Gastrocnemius medialis (tissue), 4 donors: Measurements from ENCODE around the gene TFCP2. TPM values are rescaled to one million over a fixed set of nuclear protein-coding genes. Genes with fewer than 3 reads are reported as not detected.

Experiments used
- ATAC-seq, 2 donors: fragments of 150-250 bp; one replicate each; pipeline ENCODE4 v1.9.1; 2016
- DNase-seq, 2 donors: peaks; one replicate each; pipeline ENCODE4 v3.0.0-alpha.2; 2019
- H3K27ac ChIP-seq, 4 donors: fragments of 200-600 bp; sonication (generic); 1 replicate in 1 of 4; 2 replicates in 3 of 4; pipeline ENCODE4 v1.5.1; 2016 to 2018; ENCODE audit warnings: mild to moderate bottlenecking in 2 of 4, moderate library complexity in 1 of 4
- H3K27me3 ChIP-seq, 3 donors: fragments of 200-600 bp; sonication (generic) in 2 of 3; 1 replicate in 1 of 3; 2 replicates in 2 of 3; pipeline versions ENCODE4 v1.5.1 to v1.6.0; 2016 to 2019; ENCODE audit warnings: mild to moderate bottlenecking in 1 of 3, moderate library complexity in 1 of 3
- H3K36me3 ChIP-seq, 2 donors: fragments of 200-600 bp; sonication (generic) in 1 of 2; one replicate each; pipeline ENCODE4 v1.5.1; 2017 to 2018
- H3K4me1 ChIP-seq, 2 donors: fragments of 200-600 bp; sonication (generic) in 1 of 2; one replicate each; pipeline ENCODE4 v1.5.1; 2016 to 2017; ENCODE audit warnings: mild to moderate bottlenecking in 2 of 2
- H3K4me3 ChIP-seq, 4 donors: fragments of 200-600 bp; sonication (generic) in 3 of 4; 1 replicate in 1 of 4; 2 replicates in 3 of 4; pipeline ENCODE4 v1.5.1; 2016 to 2019; ENCODE audit warnings: mild to moderate bottlenecking in 2 of 4
- H3K9me3 ChIP-seq, 3 donors: fragments of 200-600 bp; sonication (generic) in 2 of 3; 1 replicate in 1 of 3; 2 replicates in 2 of 3; pipeline ENCODE4 v1.5.1; 2016 to 2019
- CTCF ChIP-seq, 5 experiments: fragments of 450-650 bp in 3 of 5; fragments of 200-600 bp in 2 of 5; sonication (generic) in 2 of 5; IDR thresholded peaks in 4 of 5; conservative IDR thresholded peaks in 1 of 5; 1 replicate in 4 of 5; 2 replicates in 1 of 5; pipeline ENCODE4 v1.5.1; 2016 to 2019; ENCODE audit warnings: antibody characterized with exemption in 5 of 5, mild to moderate bottlenecking in 3 of 5, moderate library complexity in 3 of 5
- POLR2A ChIP-seq, 2 donors: fragments of 450-650 bp; IDR thresholded peaks; one replicate each; pipeline ENCODE4 v1.6.1; 2017; ENCODE audit warnings: antibody characterized with exemption in 2 of 2, mild to moderate bottlenecking in 2 of 2, moderate library complexity in 2 of 2
- in situ Hi-C, 4 donors: fragments of 200-750 bp; cut with MboI; loops; one replicate each; pipeline versions ENCODE4 v1.15.0 to v1.8.0; 2017; ENCODE audit warnings: low sequenced_read_pairs in 4 of 4
- intact Hi-C: fragments of 100-400 bp; cut with DNase I; formaldehyde crosslinking; loops from one replicate; pipeline ENCODE4 v1.15.1; 2023; ENCODE audit warnings: low total_unique reads
- total RNA-seq, 4 donors: library from RNA; depleted of rRNA; stranded (reverse); fragments of >200 nt; gene quantifications; one replicate each; pipeline versions ENCODE4 v1.1.0 to v1.2.3, GENCODE V29; 2016

TFCP2 gene
- total RNA-seq, 4 donors from 2014 or later, result 8.9 to 14.2 (median 10.8) TPM

GRCh38 chr12:51090705-51091229 is 82.2 kb downstream of the TFCP2 start:
- peaks cover 0 to 20% of the 10 kb centered on the region in 2 donors for H3K36me3 ChIP-seq
- H3K9me3 ChIP-seq, result no peaks in the 10 kb centered on the region
- no peak overlapping the region for H3K4me3 ChIP-seq
- no peak for TF ChIP-seq POLR2A (IDR thresholded peaks at IDR 0.05)
- no peak for TF ChIP-seq CTCF (IDR thresholded peaks at IDR 0.05 in 4 of 5, conservative IDR thresholded peaks at IDR 0.05 in 1 of 5)
- DNase-seq (no peak), ATAC-seq (no peak)
- in situ Hi-C loops, result no loop called here
- H3K27me3 ChIP-seq, result no peaks in the 10 kb centered on the region
- H3K27ac ChIP-seq, result no peak overlapping the region
- peaks cover 0 to 3% of the 10 kb centered on the region in 2 donors for H3K4me1 ChIP-seq
- intact Hi-C loops, result no loop called here

- DNase-seq (no peak), ATAC-seq (no peak)
- H3K9me3 ChIP-seq, result no peaks in the 10 kb centered on the region
- H3K4me1 ChIP-seq, result peaks cover 3% of the 10 kb centered on the region in 2 donors
- H3K4me3 ChIP-seq, result no peak overlapping the region
- intact Hi-C loops, result no loop called here
- H3K27me3 ChIP-seq, result no peaks in the 10 kb centered on the region
- TF ChIP-seq POLR2A (IDR thresholded peaks at IDR 0.05) (no peak), CTCF (IDR thresholded peaks at IDR 0.05 in 4 of 5, conservative IDR thresholded peaks at IDR 0.05 in 1 of 5) (no peak)
- peak overlapping the region in 3 of 4 donors; percentile 63 to 74 (median 71) for H3K27ac ChIP-seq
- peaks cover 0 to 4% of the 10 kb centered on the region in 2 donors for H3K36me3 ChIP-seq
- in situ Hi-C loops, result no loop called here
Measured at GRCh38 chr12:51087818-51088217, 85.1 kb downstream of the TFCP2 start.

- peak in 1 of 2 donors; percentile 71 for DNase-seq
- Histone ChIP-seq H3K36me3 (peaks cover 0 to 4% of the 10 kb centered on the region in 2 donors), H3K27ac (peak overlapping the region; percentile 54 to 74 (median 67)), H3K4me1 (peaks cover 8 to 9% of the 10 kb centered on the region in 2 donors), H3K9me3 (no peaks in the 10 kb centered on the region), H3K27me3 (no peaks in the 10 kb centered on the region), H3K4me3 (no peak overlapping the region)
- peak in 1 of 2 donors; percentile 21 for ATAC-seq
- in situ Hi-C loops, result no loop called here
- TF ChIP-seq CTCF (IDR thresholded peaks at IDR 0.05 in 4 of 5, conservative IDR thresholded peaks at IDR 0.05 in 1 of 5), result no peak
- TF ChIP-seq POLR2A (IDR thresholded peaks at IDR 0.05), result no peak
- intact Hi-C loops, result no loop called here
Measured at GRCh38 chr12:51086933-51087332, 86.0 kb downstream of the TFCP2 start.

- ATAC-seq, result no peak
- Histone ChIP-seq H3K36me3 (no peaks in the 10 kb centered on the region), H3K27me3 (no peaks in the 10 kb centered on the region), H3K27ac (peak overlapping the region in 1 of 4 donors; percentile 74), H3K4me3 (no peak overlapping the region), H3K9me3 (no peaks in the 10 kb centered on the region), H3K4me1 (peaks cover 15 to 19% of the 10 kb centered on the region in 2 donors)
- intact Hi-C loops (no loop called here), in situ Hi-C loops (no loop called here)
- TF ChIP-seq CTCF (IDR thresholded peaks at IDR 0.05 in 4 of 5, conservative IDR thresholded peaks at IDR 0.05 in 1 of 5) (no peak), POLR2A (IDR thresholded peaks at IDR 0.05) (no peak)
- DNase-seq, result no peak
Measured at GRCh38 chr12:51085757-51086156, 87.2 kb downstream of the TFCP2 start.
